HG03066 (cell line): ENCODE results near the gene HOXB7.

Experiments used
- ATAC-seq: cut with Tn5 transposase; IDR thresholded peaks from one replicate; pipeline ENCODE4 v1.9.1; 2021; ENCODE audit warnings: low read depth; ENCODE audit not compliant: unreplicated experiment

HOXB7 gene

GRCh38 chr17:48610282-48611211, at the start of gene HOXB7:
Gene HOXB7, minus strand, starts transcription at chr17:48611017. Its CDS starts 99 bp downstream, at chr17:48610918.
- ATAC-seq = no peak

- no peak for ATAC-seq
These were observed 45.1 kb upstream of the HOXB7 start for GRCh38 chr17:48655913-48656312.

DNA sequence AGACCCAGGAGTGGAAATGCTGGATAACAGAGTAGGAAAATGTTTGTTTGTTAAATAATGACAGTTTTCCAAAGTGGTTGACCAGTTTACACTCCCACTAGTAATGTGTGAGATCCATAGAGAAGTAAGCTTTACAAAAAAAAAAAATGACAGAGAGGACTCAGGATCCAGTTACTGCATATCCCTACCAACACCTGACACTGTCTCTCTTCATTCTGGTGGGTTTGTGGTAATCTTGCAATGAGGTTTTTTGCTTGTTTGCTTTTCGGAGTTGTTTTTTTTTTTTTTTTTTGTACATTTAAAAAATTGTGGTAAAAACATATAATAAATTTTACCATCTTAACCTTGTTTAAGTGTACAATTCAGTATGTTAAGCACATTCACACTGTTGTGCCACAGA, 38.9 kb upstream of the HOXB7 start:
- no peak for ATAC-seq

- ATAC-seq = no peak
These were observed 37.1 kb upstream of the HOXB7 start for GRCh38 chr17:48647963-48648245.

DNA sequence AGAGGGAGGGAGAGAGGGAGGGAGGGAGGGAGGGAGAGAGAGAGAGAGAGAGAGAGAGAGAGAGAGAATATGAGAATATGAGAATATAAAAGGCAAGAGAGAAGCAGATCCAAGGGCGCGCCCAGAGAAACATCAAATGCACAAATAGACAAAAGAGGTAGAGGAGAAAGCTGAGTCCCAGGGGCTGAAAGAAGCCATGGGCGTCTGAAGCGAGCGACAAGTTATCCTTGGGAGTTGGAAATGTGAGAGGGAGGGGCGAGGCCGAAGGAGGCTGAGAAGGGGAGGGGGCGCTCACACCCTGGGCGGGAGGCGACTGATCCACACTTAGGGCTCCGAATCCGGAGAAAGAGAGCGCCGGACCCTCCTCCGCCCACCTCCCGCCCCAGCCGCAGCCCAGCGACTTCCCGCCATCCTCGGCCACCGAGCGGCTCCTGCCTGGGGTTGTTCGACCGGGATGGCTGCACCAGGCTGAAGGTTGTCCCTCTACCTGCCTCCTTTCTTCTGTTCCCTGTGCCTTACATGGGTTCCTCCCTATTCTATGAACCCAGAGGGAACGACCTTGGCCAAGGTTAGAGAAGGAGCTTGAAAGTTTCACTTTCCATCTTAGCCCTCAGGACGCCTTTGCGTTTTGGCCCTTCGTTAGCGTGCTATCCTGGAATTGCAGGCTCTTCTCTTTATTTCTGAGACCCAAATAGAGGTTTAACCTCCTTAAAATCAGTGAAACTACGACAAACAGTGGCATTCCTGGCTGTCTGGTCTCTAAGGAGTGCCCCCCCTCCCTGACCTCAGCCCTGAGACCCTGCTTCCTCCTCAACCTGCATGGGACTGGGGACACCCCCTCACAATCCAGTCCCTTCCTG, 36.5 kb upstream of the HOXB7 start:
- ATAC-seq = no peak

- ATAC-seq = no peak
These were observed 35.6 kb upstream of the HOXB7 start for GRCh38 chr17:48646183-48647102.

DNA sequence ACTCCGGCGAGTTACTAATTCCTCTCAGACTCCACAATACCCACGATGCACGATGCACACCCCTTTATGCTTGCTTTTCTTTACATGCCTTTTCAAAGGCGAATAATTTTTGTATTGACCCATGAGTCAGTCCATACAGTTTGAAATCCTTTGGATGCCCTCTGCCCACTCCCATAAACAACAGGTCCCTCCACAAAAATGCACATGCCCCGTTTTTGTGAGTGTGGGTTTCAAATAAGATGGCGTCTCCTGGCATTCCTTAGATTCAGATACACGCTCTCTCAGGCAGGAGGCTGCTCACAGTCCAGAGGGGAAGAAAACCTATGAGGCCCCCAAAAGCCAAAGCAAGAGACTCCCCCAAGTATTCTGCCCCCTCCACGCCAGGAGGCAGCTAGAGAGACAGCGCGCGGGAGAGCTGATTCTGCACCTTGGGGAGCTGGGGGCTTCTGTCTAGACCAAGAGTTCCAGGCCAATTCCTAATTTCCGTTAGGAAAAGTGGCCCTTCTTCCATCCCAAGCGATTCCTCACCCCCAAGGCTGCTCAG, 34.9 kb upstream of the HOXB7 start:
- ATAC-seq = no peak

DNA sequence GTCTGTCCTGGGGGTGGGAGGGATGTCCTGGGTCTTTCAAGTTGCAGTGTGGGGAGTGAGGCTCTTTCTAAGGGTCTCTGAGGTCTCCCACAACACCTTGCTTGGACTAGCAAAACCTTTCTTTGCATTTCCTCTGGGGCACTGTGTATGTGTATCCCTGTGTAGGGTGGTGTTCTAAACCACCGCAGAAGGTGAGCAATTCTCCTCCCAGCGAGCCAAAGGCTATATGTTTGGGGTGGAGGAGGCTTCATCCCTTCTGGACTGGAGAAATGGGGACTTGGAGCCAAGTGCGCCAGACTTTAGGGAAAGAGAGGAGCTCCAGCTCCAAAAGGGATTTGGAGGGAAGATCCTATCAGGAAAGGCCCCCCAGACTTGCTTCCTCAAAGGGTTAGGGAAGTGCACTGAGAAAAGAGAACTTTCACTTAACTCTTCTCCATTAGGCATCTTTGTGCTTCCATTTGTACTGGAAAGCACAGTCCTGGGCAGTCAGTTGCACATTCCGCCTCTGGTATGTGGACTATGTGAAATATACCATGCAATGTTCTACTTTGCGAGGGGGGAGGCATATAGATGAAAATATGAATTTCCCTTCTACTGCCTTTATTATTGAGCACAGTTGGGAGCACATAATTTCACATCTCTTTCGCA, 34.2 kb upstream of the HOXB7 start:
- no peak for ATAC-seq

DNA sequence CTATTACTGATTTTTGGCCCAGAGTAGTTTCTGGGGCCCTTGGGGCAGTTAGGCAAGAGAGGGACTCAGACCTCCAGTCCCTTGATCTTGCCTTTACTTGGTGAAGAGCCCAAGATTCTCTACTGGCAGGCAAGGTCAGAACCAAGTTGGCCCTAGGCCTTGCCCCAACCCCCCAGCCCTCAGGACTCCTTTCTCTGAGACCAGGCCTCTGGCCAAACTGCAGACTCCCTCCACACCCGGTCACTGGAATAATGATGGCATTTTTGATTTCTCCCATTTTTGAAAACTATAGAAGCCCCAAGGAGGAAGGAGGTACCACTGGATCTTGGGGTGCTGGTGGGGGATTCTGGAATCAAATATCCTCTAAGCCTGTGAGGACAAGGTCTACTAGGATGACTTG, 33.3 kb upstream of the HOXB7 start:
- ATAC-seq = no peak

DNA sequence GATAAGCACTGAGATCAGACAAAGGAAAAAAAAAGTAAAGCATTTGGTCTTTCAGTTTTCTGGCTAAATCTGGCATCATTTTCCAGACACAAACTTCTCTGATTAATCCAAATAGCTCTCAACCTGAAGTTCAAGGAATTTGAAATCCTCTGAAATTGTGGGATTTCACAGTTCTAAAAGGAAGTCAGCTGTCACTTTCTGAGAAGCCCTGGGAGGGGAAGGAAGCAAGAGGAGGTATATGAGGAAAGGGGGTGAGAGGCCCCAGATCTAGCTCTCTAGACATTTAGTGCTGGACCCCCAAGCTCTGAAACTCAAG, 32.8 kb upstream of the HOXB7 start:
- no peak for ATAC-seq

DNA sequence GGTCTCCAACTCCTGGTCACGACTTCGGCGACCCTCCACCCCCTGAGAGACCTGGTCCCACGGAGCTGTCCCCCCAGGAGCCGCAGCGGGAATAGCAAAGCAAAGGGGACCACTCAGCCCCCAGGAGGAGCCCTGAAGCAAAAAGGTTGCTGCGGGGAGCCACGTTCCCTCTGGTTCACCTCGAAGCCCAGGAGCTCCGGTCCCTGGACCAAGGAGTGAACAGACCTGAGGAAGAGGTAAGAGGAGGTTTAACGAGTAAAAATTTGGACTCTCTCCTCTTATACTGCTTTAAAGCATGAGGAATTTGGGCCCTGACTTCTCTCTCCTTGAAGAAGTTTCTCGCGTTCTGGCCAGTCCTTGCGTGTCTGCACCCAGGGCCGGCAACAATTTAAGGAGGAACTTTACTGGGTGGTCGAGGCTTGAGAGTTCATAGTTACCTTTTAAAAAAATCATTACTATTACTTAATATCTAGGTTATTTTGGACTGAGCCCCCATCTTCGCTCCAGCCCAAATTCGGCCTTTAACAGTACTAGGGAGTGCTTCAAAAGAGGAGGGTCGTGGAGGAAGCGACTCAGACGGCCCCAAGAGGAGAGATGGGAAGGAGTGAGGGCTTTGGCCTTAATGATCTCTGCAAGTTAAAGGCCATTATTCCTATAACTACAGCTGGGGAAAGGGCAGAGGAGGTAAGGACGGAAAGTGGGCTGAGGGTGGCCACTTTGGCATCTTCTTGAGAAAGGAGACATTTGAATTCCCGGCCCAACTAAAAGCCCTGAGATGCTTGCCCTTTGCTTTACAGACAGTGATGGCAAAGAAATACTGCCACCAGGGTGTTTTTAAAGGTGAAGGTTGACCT, 32.3 kb upstream of the HOXB7 start:
- ATAC-seq = no peak

- no peak for ATAC-seq
These were observed 31.4 kb upstream of the HOXB7 start for GRCh38 chr17:48642059-48642842.

DNA sequence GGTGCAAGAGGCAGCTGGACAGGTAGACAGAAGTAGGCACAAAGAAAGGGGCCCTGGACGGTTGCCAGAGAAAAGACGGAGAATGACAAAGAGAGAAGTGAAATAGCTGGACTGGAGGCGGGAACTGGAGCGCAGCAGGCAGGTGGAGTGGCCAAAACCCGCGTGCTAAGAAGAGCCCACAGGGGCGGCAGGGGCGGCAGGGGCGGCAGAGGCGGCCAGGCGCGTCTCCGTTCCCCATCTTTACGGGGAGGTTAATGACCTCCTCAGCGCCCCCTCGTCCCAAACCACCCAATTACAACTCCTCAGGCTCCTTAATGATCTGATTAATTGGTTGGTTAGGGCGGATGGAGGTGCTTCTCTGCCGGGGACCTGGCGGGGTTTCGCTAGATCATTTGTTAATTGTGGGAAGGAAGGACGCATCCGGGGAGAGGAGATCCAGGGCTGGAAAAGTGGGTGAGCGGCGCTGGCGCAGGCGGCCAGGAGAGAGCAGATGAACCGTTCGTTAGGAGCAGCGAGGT, 30.8 kb upstream of the HOXB7 start:
- no peak for ATAC-seq

- no peak for ATAC-seq
These were observed 30.0 kb upstream of the HOXB7 start for GRCh38 chr17:48640858-48641180.

- no peak for ATAC-seq
These were observed 29.4 kb upstream of the HOXB7 start for GRCh38 chr17:48639982-48640857.

GRCh38 chr17:48639136-48639535, 28.3 kb upstream of the HOXB7 start:
- no peak for ATAC-seq
